HepG2 (cell line): ENCODE data around the gene RFX7. TPM values are rescaled to one million over a fixed set of nuclear protein-coding genes. Genes with fewer than 3 reads are reported as not detected.

Experiments used
- FOSL2 ChIP-seq: sonication (generic); formaldehyde crosslinking; IDR thresholded peaks from 2 replicates; pipeline ENCODE4 v1.4.0; 2020; ENCODE audit warnings: missing genetic modification reagents
- FOXK1 ChIP-seq: sonication (generic); formaldehyde crosslinking; IDR thresholded peaks from 2 replicates; pipeline ENCODE4 v1.4.0; 2020; ENCODE audit warnings: low read depth, missing genetic modification reagents, borderline replicate concordance
- KAT8 ChIP-seq: IDR thresholded peaks from 2 replicates; pipeline ENCODE4 v1.6.1; 2016; ENCODE audit warnings: missing genetic modification reagents, missing compliant biosample characterization
- LCORL ChIP-seq, 2 experiments: fragments of 450-650 bp in 1 of 2; sonication (generic) in 1 of 2; formaldehyde crosslinking in 1 of 2; IDR thresholded peaks; 2 replicates each; pipeline versions ENCODE4 v1.5.0 to v1.6.1; 2017 to 2020; ENCODE audit warnings: antibody characterized with exemption in 1 of 2, missing genetic modification reagents in 1 of 2
- NONO ChIP-seq, 2 experiments: fragments of 450-650 bp in 1 of 2; sonication (generic) in 1 of 2; formaldehyde crosslinking in 1 of 2; IDR thresholded peaks in 1 of 2; conservative IDR thresholded peaks in 1 of 2; 2 replicates each; pipeline versions ENCODE4 v1.6.1 to v1.8.0; 2017 to 2022; ENCODE audit warnings: mild to moderate bottlenecking in 1 of 2, missing genetic modification reagents in 1 of 2, moderate library complexity in 1 of 2
- TGIF2 ChIP-seq: IDR thresholded peaks from 2 replicates; pipeline ENCODE4 v1.6.1; 2016; ENCODE audit warnings: control low read depth, missing compliant biosample characterization
- ZNF160 ChIP-seq: sonication (generic); formaldehyde crosslinking; IDR thresholded peaks from 2 replicates; pipeline ENCODE4 v1.8.0; 2022; ENCODE audit warnings: mild to moderate bottlenecking, inconsistent platforms, missing genetic modification reagents
- ZNF574 ChIP-seq: sonication (generic); formaldehyde crosslinking; IDR thresholded peaks from 2 replicates; pipeline ENCODE4 v1.4.0; 2020; ENCODE audit warnings: missing genetic modification reagents
- ZNF678 ChIP-seq: sonication (generic); formaldehyde crosslinking; IDR thresholded peaks from 2 replicates; pipeline ENCODE4 v1.4.0; 2020; ENCODE audit warnings: mild to moderate bottlenecking, missing genetic modification reagents
- polyA plus RNA-seq, 8 experiments: library from polyadenylated mRNA; depleted of rRNA in 3 of 8; stranded (reverse) in 7 of 8; unstranded in 1 of 8; fragments of >200 nt; fragmentation: Illumina TruSeq in 4 of 8; extraction: Trizol in 4 of 8; gene quantifications; 2 replicates each; pipeline versions ENCODE4 v1.2.1 to v1.2.3, GENCODE V29; 2011 to 2016; ENCODE audit warnings: low read depth in 4 of 8, missing spikeins in 1 of 8, mixed read lengths in 1 of 8; ENCODE audit not compliant: insufficient read depth in 1 of 8
- total RNA-seq, 5 experiments: library from RNA; depleted of rRNA; stranded (reverse); fragments of >200 nt; fragmentation: Illumina TruSeq; extraction: Trizol; gene quantifications; 2 replicates each; pipeline ENCODE4 v1.2.3, GENCODE V29; 2016; ENCODE audit warnings: low read depth in 1 of 5
- TF ChIP-seq, protein P1 (sequence below): sonication (generic); formaldehyde crosslinking; IDR thresholded peaks from one replicate; pipeline ENCODE4 v1.5.1; 2020; ENCODE audit warnings: mild to moderate bottlenecking, missing genetic modification reagents; ENCODE audit errors: not compliant biosample characterization
- TF ChIP-seq, protein P2 (sequence below): IDR thresholded peaks from 2 replicates; pipeline ENCODE4 v1.6.1; 2016

The RFX7 gene
- total and polyA plus RNA-seq, 2 of the 13 experiments (the other 11 are each of a cell fraction or from before 2014, with no cell fraction given), result 8.5 to 10.4 TPM

GRCh38 chr15:56040081-56041035, 203.3 kb downstream of the RFX7 start (continued):
- TF ChIP-seq, protein P1, sequence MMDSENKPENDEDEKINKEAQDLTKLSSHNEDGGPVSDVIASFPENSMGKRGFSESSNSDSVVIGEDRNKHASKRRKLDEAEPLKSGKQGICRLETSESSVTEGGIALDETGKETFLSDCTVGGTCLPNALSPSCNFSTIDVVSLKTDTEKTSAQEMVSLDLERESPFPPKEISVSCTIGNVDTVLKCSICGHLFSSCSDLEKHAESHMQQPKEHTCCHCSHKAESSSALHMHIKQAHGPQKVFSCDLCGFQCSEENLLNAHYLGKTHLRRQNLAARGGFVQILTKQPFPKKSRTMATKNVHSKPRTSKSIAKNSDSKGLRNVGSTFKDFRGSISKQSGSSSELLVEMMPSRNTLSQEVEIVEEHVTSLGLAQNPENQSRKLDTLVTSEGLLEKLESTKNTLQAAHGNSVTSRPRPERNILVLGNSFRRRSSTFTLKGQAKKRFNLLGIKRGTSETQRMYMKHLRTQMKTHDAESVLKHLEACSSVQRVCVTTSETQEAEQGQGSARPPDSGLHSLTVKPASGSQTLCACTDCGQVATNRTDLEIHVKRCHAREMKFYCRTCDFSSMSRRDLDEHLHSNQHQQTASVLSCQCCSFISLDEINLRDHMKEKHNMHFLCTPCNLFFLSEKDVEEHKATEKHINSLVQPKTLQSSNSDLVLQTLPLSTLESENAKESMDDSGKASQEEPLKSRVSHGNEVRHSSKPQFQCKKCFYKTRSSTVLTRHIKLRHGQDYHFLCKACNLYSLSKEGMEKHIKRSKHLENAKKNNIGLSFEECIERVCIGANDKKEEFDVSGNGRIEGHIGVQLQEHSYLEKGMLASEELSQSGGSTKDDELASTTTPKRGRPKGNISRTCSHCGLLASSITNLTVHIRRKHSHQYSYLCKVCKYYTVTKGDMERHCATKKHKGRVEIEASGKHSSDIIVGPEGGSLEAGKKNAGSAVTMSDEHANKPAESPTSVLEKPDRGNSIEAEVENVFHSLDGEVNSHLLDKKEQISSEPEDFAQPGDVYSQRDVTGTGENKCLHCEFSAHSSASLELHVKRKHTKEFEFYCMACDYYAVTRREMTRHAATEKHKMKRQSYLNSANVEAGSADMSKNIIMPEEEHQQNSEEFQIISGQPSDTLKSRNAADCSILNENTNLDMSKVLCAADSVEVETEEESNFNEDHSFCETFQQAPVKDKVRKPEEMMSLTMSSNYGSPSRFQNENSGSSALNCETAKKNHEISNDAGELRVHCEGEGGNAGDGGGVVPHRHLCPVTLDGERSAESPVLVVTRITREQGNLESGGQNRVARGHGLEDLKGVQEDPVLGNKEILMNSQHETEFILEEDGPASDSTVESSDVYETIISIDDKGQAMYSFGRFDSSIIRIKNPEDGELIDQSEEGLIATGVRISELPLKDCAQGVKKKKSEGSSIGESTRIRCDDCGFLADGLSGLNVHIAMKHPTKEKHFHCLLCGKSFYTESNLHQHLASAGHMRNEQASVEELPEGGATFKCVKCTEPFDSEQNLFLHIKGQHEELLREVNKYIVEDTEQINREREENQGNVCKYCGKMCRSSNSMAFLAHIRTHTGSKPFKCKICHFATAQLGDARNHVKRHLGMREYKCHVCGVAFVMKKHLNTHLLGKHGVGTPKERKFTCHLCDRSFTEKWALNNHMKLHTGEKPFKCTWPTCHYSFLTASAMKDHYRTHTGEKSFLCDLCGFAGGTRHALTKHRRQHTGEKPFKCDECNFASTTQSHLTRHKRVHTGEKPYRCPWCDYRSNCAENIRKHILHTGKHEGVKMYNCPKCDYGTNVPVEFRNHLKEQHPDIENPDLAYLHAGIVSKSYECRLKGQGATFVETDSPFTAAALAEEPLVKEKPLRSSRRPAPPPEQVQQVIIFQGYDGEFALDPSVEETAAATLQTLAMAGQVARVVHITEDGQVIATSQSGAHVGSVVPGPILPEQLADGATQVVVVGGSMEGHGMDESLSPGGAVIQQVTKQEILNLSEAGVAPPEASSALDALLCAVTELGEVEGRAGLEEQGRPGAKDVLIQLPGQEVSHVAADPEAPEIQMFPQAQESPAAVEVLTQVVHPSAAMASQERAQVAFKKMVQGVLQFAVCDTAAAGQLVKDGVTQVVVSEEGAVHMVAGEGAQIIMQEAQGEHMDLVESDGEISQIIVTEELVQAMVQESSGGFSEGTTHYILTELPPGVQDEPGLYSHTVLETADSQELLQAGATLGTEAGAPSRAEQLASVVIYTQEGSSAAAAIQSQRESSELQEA (CRISPR knock-in tag), result no peak
- TF ChIP-seq TGIF2 (CRISPR knock-in tag), result peak; percentile 70; the same call in 1 of the 2 replicates
- peak; percentile 55; the same call in 1 of the 2 replicates for TF ChIP-seq ZNF574 (CRISPR knock-in tag)
- TF ChIP-seq, protein P2, sequence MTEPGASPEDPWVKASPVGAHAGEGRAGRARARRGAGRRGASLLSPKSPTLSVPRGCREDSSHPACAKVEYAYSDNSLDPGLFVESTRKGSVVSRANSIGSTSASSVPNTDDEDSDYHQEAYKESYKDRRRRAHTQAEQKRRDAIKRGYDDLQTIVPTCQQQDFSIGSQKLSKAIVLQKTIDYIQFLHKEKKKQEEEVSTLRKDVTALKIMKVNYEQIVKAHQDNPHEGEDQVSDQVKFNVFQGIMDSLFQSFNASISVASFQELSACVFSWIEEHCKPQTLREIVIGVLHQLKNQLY (CRISPR knock-in tag), result peak; percentile 98
- no peak for TF ChIP-seq LCORL (IDR thresholded peaks at IDR 0.05)
- TF ChIP-seq LCORL (CRISPR knock-in tag; IDR thresholded peaks at IDR 0.05), result peak; percentile 72
- TF ChIP-seq KAT8 (CRISPR knock-in tag), result peak; percentile 76
- no peak for TF ChIP-seq ZNF160 (CRISPR knock-in tag)
- TF ChIP-seq NONO (IDR thresholded peaks at IDR 0.05), result no peak
- TF ChIP-seq NONO (CRISPR knock-in tag; conservative IDR thresholded peaks at IDR 0.05), result no peak
- peak; percentile 99 for TF ChIP-seq FOSL2 (CRISPR knock-in tag)
- no peak for TF ChIP-seq ZNF678 (CRISPR knock-in tag)
- peak; percentile 82; the same call in 1 of the 2 replicates for TF ChIP-seq FOXK1 (CRISPR knock-in tag)
